ENCODE measurements around the gene CPXM1. TPM values are rescaled to one million over a fixed set of nuclear protein-coding genes. Genes with fewer than 3 reads are reported as not detected.

The CPXM1 gene
- total RNA-seq, 1 experiment from 2014 or later, result 0.17 TPM

- ChIA-PET POLR2A (no interaction called here), RAD21 (ENCODE audit: low non-redundant PET in 1 of 2, low total read pairs in 2 of 2, uncharacterized antibody in 2 of 2, unreplicated experiment in 2 of 2) (no interaction called here), CTCF (no interaction called here)
- Histone ChIP-seq H3K9me3 (ENCODE audit: control insufficient read depth in 1 of 2, insufficient read depth in 1 of 2, low read depth in 1 of 2, low read length in 2 of 2) (no peaks in the 10 kb centered on the region), H3K79me2 (ENCODE audit: insufficient read depth, low read length) (peaks cover 12% of the 10 kb centered on the region), H4K20me1 (ENCODE audit: insufficient read depth) (no peaks in the 10 kb centered on the region), H3K4me3 (replicated peaks in 1 of 2; ENCODE audit: low read depth in 1 of 2, low read length in 2 of 2) (peak overlapping the region; percentile 73 to 96), H3K4me1 (ENCODE audit: control insufficient read depth in 1 of 2, insufficient read depth in 2 of 2, low read length in 2 of 2) (peaks cover 13 to 20% of the 10 kb centered on the region in 2 experiments; a peak in 3 of 4 replicates), H2AFZ (ENCODE audit: low read depth, low read length, poor library complexity, severe bottlenecking) (no peak overlapping the region), H3K36me3 (ENCODE audit: control insufficient read depth in 1 of 2, insufficient read depth in 2 of 2, low read length in 2 of 2) (no peaks in the 10 kb centered on the region), H3K9me2 (ENCODE audit: insufficient read depth) (no peaks in the 10 kb centered on the region), H3K27ac (ENCODE audit: low read depth, low read length) (peak overlapping the region; percentile 97; the same call in 1 of the 2 replicates), H3K27me3 (ENCODE audit: insufficient read depth, low read length) (no peaks in the 10 kb centered on the region), H3K9ac (ENCODE audit: low read length) (peak overlapping the region; percentile 81), H3K4me2 (ENCODE audit: low read length) (peak overlapping the region; percentile 98)
- no TSS peak for BruUV-seq (replicated peaks)
- intact Hi-C loops (cut with micrococcal nuclease), result no loop called here
- ATAC-seq (no peak), DNase-seq (ENCODE audit: low read depth, low spot score) (no peak)
- TF ChIP-seq FOSL1 (IDR thresholded peaks at IDR 0.05; ENCODE audit: low read depth) (no peak), CBX3 (IDR thresholded peaks at IDR 0.05; ENCODE audit: low read depth) (no peak), ELF1 (IDR thresholded peaks at IDR 0.05; ENCODE audit: borderline replicate concordance, low read depth) (no peak), ATF3 (IDR thresholded peaks at IDR 0.05) (no peak), RAD21 (IDR thresholded peaks at IDR 0.05; ENCODE audit: low read depth) (no peak), POLR2A (IDR thresholded peaks at IDR 0.05; ENCODE audit: borderline replicate concordance, extremely low read depth, insufficient read depth, insufficient read length) (no peak)
Measured at GRCh38 chr20:2839732-2840137, 39.3 kb upstream of the CPXM1 start.

GRCh38 chr20:2838847-2839671 lies 38.6 kb upstream of the CPXM1 start:
- no peak for TF ChIP-seq ZNF274 (IDR thresholded peaks at IDR 0.05; ENCODE audit: low read depth, low read length)
- TF ChIP-seq ELF1 (IDR thresholded peaks at IDR 0.05; ENCODE audit: borderline replicate concordance, low read depth), result no peak
- TF ChIP-seq EZH2phosphoT487 (IDR thresholded peaks at IDR 0.05; ENCODE audit: borderline replicate concordance), result no peak
- TF ChIP-seq EGR1 (IDR thresholded peaks at IDR 0.05; ENCODE audit: low read depth), result no peak
- TF ChIP-seq POLR2AphosphoS5 (IDR thresholded peaks at IDR 0.05; ENCODE audit: low read depth, low read length), result no peak
- no peak for TF ChIP-seq REST (IDR thresholded peaks at IDR 0.05; ENCODE audit: low read depth)
- no peak for TF ChIP-seq CBX3 (IDR thresholded peaks at IDR 0.05; ENCODE audit: low read depth)
- TSS peak; percentile 55 for BruUV-seq (replicated peaks)

More at GRCh38 chr20:2838847-2839671, 38.6 kb upstream of the CPXM1 start:
- DNase-seq (ENCODE audit: low read depth, low spot score) (no peak), ATAC-seq (no peak)
- Histone ChIP-seq H3K4me1 (ENCODE audit: control insufficient read depth in 1 of 2, insufficient read depth in 2 of 2, low read length in 2 of 2) (peaks cover 13 to 20% of the 10 kb centered on the region in 2 experiments; a peak in 3 of 4 replicates), H3K79me2 (ENCODE audit: insufficient read depth, low read length) (peaks cover 12% of the 10 kb centered on the region), H2AFZ (ENCODE audit: low read depth, low read length, poor library complexity, severe bottlenecking) (no peak overlapping the region), H3K9ac (ENCODE audit: low read length) (no peak overlapping the region), H3K9me2 (ENCODE audit: insufficient read depth) (no peaks in the 10 kb centered on the region), H3K4me2 (ENCODE audit: low read length) (peak overlapping the region; percentile 98), H4K20me1 (ENCODE audit: insufficient read depth) (no peaks in the 10 kb centered on the region), H3K27me3 (ENCODE audit: insufficient read depth, low read length) (no peaks in the 10 kb centered on the region), H3K9me3 (ENCODE audit: control insufficient read depth in 1 of 2, insufficient read depth in 1 of 2, low read depth in 1 of 2, low read length in 2 of 2) (no peaks in the 10 kb centered on the region), H3K36me3 (ENCODE audit: control insufficient read depth in 1 of 2, insufficient read depth in 2 of 2, low read length in 2 of 2) (no peaks in the 10 kb centered on the region), H3K4me3 (replicated peaks in 1 of 2; ENCODE audit: low read depth in 1 of 2, low read length in 2 of 2) (peak overlapping the region in 1 of 2 experiments; percentile 73; a peak in 3 of 4 replicates), H3K27ac (ENCODE audit: low read depth, low read length) (no peak overlapping the region)
- intact Hi-C loops (cut with micrococcal nuclease), result no loop called here
- RAD21 ChIA-PET (ENCODE audit: low non-redundant PET in 1 of 2, low total read pairs in 2 of 2, uncharacterized antibody in 2 of 2, unreplicated experiment in 2 of 2), result no interaction called here
- POLR2A ChIA-PET, result no interaction called here
- CTCF ChIA-PET, result no interaction called here
